ENCODE measurements around the gene PALM3.

PALM3 gene

DNA sequence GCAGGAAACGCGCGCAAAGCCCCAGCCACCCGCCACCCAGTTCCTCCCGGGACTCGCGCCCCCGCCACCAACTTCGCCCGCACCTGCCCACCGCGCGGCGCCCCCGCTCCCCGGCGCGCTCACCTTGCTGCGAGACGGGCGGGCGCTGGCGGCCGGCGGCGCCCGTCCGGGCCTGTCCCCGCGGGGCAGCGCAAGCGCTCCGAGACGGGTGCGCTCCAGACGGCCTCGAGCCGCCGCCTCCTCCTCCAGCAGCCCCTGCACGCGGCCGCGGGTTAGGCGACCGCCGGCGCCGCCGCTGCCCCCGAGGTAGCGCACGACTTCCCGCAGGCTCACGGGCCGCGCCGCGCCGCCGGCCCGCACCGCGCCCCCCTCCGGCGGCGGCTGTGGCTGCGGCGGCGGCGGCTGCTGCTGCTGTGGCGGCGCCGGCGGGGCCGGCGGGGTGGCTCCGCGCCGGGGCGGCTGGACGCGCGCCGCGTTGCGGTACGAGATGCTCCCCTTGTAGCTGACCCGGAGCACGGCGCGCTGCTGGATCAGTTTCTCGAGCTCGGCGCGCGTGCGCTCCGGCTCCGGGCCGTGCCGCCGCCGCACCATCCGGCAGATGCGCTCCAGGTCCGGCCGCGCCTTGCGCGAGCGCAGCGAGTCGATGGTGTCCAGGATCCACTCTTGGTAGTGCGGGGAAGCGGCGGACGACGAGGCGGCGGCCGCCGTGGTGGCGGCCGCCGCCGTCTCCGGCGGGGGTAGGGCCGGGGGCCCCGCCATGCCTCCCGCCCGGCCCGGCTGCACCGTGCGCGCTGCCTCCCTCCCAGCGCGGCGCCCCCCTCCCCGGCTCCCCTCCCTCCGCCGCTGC, 28.0 kb upstream of the PALM3 start:
- peak in 1 of 2 experiments; percentile 62 for DNase-seq

GRCh38 chr19:14089412-14089661, 27.5 kb upstream of the PALM3 start:
- no peak for DNase-seq

- DNase-seq = no peak
Observed at GRCh38 chr19:14088634-14089411, 26.9 kb upstream of the PALM3 start.

DNA sequence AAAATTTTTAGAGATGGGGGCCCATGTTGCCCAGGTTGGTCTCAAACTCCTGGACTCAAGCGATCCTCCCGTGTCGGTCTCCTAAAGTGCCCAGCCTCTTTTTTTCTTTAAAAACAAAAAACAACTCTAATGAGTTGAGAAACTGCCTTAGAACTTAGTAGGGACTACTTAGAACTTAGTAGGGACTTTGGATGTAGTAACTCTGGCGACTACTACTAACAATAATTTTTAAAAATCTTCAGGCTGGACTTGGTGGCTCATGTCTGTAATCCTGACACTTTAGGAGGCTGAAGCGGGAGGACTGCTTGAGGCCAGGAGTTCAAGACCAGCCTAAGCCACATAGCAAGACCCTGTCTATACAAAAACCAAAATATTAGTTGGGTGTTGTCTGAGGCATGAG, 24.2 kb upstream of the PALM3 start:
- DNase-seq = no peak

GRCh38 chr19:14085309-14085995, 23.6 kb upstream of the PALM3 start, which contains the start of gene C19orf67:
TSS of gene C19orf67 (minus strand) at chr19:14085783. CDS start at chr19:14085627, 156 bp downstream.
- DNase-seq = no peak

DNA sequence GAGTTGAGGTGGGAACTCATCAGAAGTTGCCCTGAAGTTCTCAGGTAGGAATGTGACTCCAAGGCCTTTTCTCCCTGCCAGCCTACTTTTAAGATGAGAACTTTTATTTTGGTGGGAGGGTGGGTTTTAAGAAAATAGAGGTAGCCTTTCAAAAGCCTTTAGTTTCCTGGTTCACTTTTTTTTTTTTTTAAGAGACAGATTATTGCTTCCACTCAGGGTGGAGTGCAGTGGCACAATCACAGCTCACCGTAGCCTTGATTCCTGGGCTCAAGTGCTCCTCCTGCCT, 20.7 kb upstream of the PALM3 start:
- no peak for DNase-seq

- DNase-seq = no peak
Observed at GRCh38 chr19:14081797-14082674, 20.2 kb upstream of the PALM3 start.

DNA sequence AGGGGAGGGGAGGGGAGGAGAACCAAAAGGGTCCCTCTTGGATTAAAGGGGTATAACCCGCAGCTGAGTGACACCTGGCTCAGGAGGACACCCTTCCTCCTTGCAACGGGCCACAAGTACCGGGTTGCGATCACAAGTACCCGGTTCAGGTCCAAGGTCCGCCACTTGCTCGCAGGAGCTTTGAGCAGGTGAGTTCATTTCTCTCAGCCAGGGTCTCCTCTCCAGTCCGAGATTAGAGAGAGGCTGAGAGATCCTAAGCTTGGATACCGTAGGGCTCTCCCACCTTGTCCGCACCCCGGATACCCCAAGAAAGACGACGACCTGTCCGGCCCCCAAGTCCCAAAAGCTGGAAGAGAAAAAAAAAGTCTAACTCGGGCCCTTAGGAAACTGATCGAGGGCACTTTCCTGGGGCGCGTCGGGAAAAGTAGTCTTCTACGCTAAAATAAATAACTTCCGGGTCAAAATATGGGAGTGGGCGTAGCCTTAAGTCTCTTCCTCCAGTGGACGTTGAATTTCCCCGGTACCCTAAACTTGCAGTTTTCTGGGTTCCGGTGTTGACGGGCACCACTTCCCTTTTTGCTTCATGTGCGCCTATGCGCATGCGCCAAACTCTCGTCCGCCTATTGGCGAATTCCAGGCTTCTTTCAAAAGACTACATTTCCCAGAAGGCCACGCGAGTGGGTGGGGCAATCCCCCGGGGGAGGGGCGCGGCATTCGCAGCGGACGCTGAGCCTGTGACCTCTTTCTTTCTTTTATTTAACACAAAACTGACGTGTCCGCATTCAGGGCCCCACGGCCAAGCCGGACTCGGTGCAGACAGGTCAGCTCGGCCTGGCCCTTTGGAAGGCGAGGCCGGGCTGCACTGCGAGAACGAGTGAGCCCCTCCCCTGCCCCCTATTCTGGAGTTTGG, 19.3 kb upstream of the PALM3 start:
- DNase-seq = peak; percentile 99 to 100

DNA sequence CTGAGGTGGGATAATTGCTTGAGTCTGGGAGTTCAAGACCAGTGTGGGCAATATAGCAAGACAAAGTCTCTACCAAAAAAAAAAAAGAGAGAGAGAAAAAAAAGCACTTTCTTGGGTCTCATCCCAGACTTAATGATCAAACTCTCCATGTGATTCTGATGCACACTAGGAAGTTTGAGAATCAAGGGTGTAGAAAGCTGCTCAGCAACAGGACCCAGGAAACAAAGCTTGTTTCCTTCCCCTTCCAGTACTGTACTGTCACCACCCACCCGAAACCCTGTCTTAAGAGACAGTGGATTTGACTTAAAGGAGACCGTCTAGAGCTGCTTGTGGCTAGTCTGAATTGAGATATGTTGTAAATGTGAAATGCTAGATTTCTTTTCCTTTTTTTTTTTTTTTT, 16.5 kb upstream of the PALM3 start:
- DNase-seq = no peak

DNA sequence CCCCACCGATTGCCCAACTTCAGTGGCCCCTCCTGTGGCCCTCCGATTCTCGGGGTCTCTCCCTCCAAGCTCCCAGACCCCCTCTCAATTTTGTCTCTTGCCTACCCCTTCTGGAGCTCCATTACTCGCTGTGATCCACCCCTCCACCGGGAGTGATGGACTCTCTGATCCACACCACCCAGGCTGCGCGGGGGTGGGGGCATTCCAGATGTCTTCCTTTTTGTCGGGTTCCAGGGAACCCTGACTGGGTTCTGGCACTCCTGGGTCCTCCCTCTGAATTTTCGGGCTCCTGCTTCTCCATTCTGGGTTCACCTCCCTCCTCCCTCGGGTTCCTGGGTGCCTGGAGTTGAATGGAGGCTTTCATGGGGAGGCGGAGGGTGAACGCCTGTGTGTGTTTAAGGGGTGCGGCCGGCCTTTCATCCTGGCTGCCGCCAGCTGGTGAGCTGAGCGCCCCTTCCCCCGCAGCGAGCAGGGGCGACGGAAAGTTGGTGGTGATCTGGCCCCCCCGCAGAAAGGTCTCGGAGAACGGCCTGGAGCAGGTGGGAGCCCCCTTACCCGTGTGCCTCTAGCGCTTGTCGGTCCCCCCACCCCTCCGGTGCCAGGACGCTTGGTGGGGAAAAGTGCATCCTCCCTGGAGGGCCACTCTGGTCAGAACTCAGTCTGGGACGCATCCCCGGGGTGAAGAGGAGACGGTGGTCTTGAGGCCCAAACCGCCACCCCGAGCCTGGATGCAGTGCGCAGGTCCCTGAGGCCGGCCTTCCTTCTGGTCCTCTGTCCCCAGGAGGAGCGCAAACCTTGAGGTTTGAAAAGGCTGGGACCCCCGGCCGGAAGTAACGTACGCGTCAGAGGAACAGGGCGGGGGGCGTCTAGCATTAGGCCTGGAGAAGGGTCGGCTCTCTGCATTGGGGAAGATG, 12.3 kb upstream of the PALM3 start:
- peak; percentile 32 to 61 for DNase-seq

GRCh38 chr19:14073261-14073924, 11.5 kb upstream of the PALM3 start:
- peak; percentile 60 to 77 for DNase-seq

- peak in 1 of 2 experiments; percentile 52 for DNase-seq
Observed at GRCh38 chr19:14072535-14073260, 10.8 kb upstream of the PALM3 start, which contains the start of gene MISP3. TSS of gene MISP3 (plus strand) at chr19:14072786. CDS start at chr19:14073310, 524 bp downstream.

- DNase-seq = no peak
Observed at GRCh38 chr19:14070268-14071050, 8.6 kb upstream of the PALM3 start.

- DNase-seq = no peak
Observed at GRCh38 chr19:14066134-14066533, 4.3 kb upstream of the PALM3 start.

- DNase-seq = no peak
Observed at GRCh38 chr19:14063105-14063504, 1.2 kb upstream of the PALM3 start.

DNA sequence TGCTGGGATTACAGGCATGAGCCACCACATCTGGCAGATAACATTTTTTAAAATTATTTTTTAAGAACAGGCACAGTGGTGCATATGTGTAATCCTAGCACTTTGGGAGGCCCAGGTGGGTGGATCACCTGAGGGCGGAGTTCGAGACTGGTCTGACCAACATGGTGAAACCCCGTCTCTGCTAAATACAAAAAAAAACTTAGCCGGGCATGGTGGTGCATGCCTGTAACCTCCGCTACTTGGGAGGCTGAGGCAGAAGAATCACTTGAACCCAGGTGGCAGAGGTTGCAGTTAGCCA, 631 bp upstream of the PALM3 start:
- DNase-seq = no peak

DNA sequence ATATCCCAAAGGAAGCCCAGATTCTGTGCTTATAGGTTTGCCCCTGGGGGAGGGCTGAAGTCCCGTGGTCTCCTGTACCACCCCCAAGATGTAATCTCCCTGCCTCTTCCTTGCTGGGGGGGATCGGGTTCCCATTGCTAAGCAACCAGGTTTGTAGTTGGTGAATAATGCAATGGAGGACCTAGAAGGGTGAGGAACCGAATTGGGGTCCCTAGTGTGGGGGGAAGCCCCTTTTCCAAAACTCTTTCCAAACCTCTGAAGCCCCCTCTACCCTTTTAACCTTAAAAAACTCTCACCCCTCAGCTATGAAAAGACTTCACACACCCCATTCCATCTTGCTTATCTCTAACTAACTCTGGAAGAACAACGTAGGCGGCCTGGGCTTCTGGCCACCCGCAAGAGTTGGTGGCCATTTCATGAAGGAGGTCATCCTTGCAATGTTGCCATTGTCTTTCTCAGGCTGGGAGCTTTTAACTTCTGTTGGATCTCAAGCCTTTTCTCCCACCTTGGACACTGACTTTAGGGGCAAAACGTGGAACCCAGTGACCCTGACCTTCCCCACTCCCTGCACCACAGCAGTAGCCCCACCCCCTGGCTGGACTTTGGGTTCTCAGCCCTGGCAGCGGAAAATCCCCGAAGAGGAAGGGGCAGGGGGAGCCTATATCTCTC, 661 bp downstream of the PALM3 start:
- DNase-seq = no peak

DNA sequence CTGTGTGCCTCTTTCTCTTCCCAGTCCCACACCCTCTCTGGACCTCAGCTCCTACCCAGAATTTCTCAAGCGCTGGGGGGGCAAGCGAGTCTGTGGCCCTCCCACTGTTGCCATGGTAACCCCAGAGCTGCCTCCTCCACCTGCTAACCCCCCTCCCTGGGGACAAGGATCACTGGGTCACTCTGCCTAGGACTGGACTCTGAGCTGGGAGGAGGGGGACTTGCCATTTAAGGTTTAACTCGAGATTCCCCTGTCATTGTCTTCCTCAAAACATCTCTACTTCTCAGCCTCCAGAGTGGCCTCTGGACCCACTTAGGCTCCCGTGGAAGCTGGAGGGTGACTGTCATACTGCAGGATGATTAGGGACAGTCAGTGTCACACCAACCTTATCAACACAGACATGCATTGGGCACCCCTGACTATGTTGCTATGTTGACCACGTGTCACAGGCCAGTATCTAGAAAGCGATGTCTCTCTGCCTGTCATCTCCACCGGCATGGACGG, 2.2 kb downstream of the PALM3 start:
- peak; percentile 21 to 27 for DNase-seq
